HEK293 (cell line): Measurements from ENCODE around the gene PARG.
"Not testable (repeated sequence)": the region's sequence is repeated elsewhere in the genome, so short reads cannot be mapped to it uniquely, and the experiment has no call there.

Source experiments
- CTCF ChIA-PET: fragments of 350-600 bp; formaldehyde crosslinking; extraction: SDS; loops from one replicate; lab custom pipeline; 2021; ENCODE audit warnings: antibody characterized with exemption; lab: Yijun Ruan, JAX
- POLR2A ChIA-PET: fragments of 300-600 bp; formaldehyde crosslinking; extraction: SDS; loops from one replicate; lab custom pipeline; 2020; ENCODE audit warnings: antibody characterized with exemption, inconsistent platforms; lab: Yijun Ruan, JAX
- H3K27ac ChIP-seq: fragments of 200-500 bp; sonication (Bioruptor generic); 2 replicates; pipeline ENCODE4 v1.5.1; 2014; ENCODE audit warnings: low read depth, low read length, control low read depth, inconsistent platforms; ENCODE audit errors: extremely low read depth
- H3K36me3 ChIP-seq, 2 experiments: fragments of 200-500 bp in 1 of 2; sonication (Bioruptor generic) in 1 of 2; 1 replicate in 1 of 2; 2 replicates in 1 of 2; pipeline ENCODE4 v1.5.1; 2014 to 2017; ENCODE audit warnings: inconsistent platforms in 2 of 2, low read length in 2 of 2; ENCODE audit not compliant: control insufficient read depth in 2 of 2, insufficient read depth in 1 of 2
- H3K4me1 ChIP-seq: fragments of 200-500 bp; sonication (Bioruptor generic); 2 replicates; pipeline ENCODE4 v1.5.1; 2014; ENCODE audit warnings: mild to moderate bottlenecking, low read length, inconsistent platforms; ENCODE audit not compliant: control insufficient read depth, insufficient read depth
- H3K4me3 ChIP-seq: 2 replicates; pipeline ENCODE4 v1.5.1; 2011; ENCODE audit warnings: low read depth, mild to moderate bottlenecking, control low read depth, low read length, moderate library complexity
- H3K9me3 ChIP-seq: fragments of 200-500 bp; sonication (Bioruptor generic); 2 replicates; pipeline ENCODE4 v1.5.1; 2014; ENCODE audit warnings: low read depth, low read length, inconsistent platforms; ENCODE audit not compliant: control insufficient read depth, insufficient read depth
- BCL11A ChIP-seq: fragments of 450-650 bp; formaldehyde crosslinking; IDR thresholded peaks from 2 replicates; pipeline ENCODE4 v1.5.1; 2016; ENCODE audit warnings: low read depth, missing biosample characterization, missing genetic modification characterization
- BCL6B ChIP-seq: fragments of 450-650 bp; formaldehyde crosslinking; IDR thresholded peaks from 2 replicates; pipeline ENCODE4 v1.5.1; 2017; ENCODE audit warnings: missing biosample characterization, missing genetic modification characterization
- HOXC10 ChIP-seq: sonication (generic); formaldehyde crosslinking; IDR thresholded peaks from 2 replicates; pipeline ENCODE4 v1.8.1; 2023; ENCODE audit warnings: mild to moderate bottlenecking, missing genetic modification reagents
- TRIM28 ChIP-seq: IDR thresholded peaks from 2 replicates; pipeline ENCODE4 v1.6.1; 2011; ENCODE audit warnings: low read length, control low read depth, borderline replicate concordance
- ZBTB10 ChIP-seq: fragments of 450-650 bp; formaldehyde crosslinking; IDR thresholded peaks from 2 replicates; pipeline ENCODE4 v1.5.1; 2016; ENCODE audit warnings: missing biosample characterization, missing genetic modification characterization
- ZFP3 ChIP-seq: fragments of 450-650 bp; formaldehyde crosslinking; IDR thresholded peaks from 2 replicates; pipeline ENCODE4 v1.5.1; 2016; ENCODE audit warnings: low read depth, missing biosample characterization, missing genetic modification characterization
- ZFP37 ChIP-seq: fragments of 450-650 bp; formaldehyde crosslinking; IDR thresholded peaks from 2 replicates; pipeline ENCODE4 v1.5.1; 2016; ENCODE audit warnings: missing biosample characterization, missing genetic modification characterization
- ZNF157 ChIP-seq: fragments of 450-650 bp; formaldehyde crosslinking; IDR thresholded peaks from 2 replicates; pipeline ENCODE4 v1.5.1; 2016; ENCODE audit warnings: missing biosample characterization, missing genetic modification characterization
- ZNF350 ChIP-seq: fragments of 450-650 bp; formaldehyde crosslinking; IDR thresholded peaks from 2 replicates; pipeline ENCODE4 v1.5.0; 2017; ENCODE audit warnings: missing biosample characterization, mild to moderate bottlenecking, missing genetic modification characterization
- ZNF398 ChIP-seq: fragments of 450-650 bp; formaldehyde crosslinking; IDR thresholded peaks from 2 replicates; pipeline ENCODE4 v1.5.1; 2017; ENCODE audit warnings: missing biosample characterization, missing genetic modification characterization
- ZNF473 ChIP-seq: fragments of 450-650 bp; formaldehyde crosslinking; IDR thresholded peaks from 2 replicates; pipeline ENCODE4 v1.5.1; 2017; ENCODE audit warnings: missing biosample characterization, missing genetic modification characterization
- ZNF530 ChIP-seq: fragments of 450-650 bp; formaldehyde crosslinking; IDR thresholded peaks from 2 replicates; pipeline ENCODE4 v1.5.1; 2016; ENCODE audit warnings: low read depth, missing biosample characterization, missing genetic modification characterization
- ZNF596 ChIP-seq: fragments of 450-650 bp; IDR thresholded peaks from 2 replicates; pipeline ENCODE4 v1.5.0; 2018; ENCODE audit warnings: missing biosample characterization, mild to moderate bottlenecking, missing genetic modification characterization, moderate library complexity
- ZNF600 ChIP-seq: fragments of 450-650 bp; formaldehyde crosslinking; IDR thresholded peaks from 2 replicates; pipeline ENCODE4 v1.5.1; 2016; ENCODE audit warnings: missing biosample characterization, missing genetic modification characterization
- ZNF747 ChIP-seq: fragments of 450-650 bp; formaldehyde crosslinking; IDR thresholded peaks from 2 replicates; pipeline ENCODE4 v1.5.1; 2016; ENCODE audit warnings: missing biosample characterization, missing genetic modification characterization
- ZNF777 ChIP-seq: fragments of 450-650 bp; formaldehyde crosslinking; IDR thresholded peaks from 2 replicates; pipeline ENCODE4 v1.5.1; 2017; ENCODE audit warnings: missing biosample characterization, missing genetic modification characterization, borderline replicate concordance

Gene PARG

GRCh38 chr10:49858697-49859382 lies 83.0 kb downstream of the PARG start:
- H3K9me3 ChIP-seq, H3K4me1 ChIP-seq, H3K4me3 ChIP-seq, H3K27ac ChIP-seq, POLR2A ChIA-PET, H3K36me3 ChIP-seq: not testable (repeated sequence)
- CTCF ChIA-PET: interaction anchor here (0.6 kb wide), 1 partner anchor 345 kb away, joined by 3 read pairs; no protein-coding TSS in a partner anchor

- H3K27ac ChIP-seq, H3K36me3 ChIP-seq, H3K9me3 ChIP-seq, H3K4me3 ChIP-seq, H3K4me1 ChIP-seq, CTCF ChIA-PET: not testable (repeated sequence)
- POLR2A ChIA-PET: interaction anchor here (0.6 kb wide), 1 partner anchor 12 kb away, joined by 3 read pairs; no protein-coding TSS in a partner anchor
Observed at GRCh38 chr10:49849520-49849919, 92.3 kb downstream of the PARG start.

GRCh38 chr10:49844775-49845595 lies 96.8 kb downstream of the PARG start:
- no peak overlapping the region for H3K27ac ChIP-seq
- H3K4me3 ChIP-seq: no peak overlapping the region
- H3K36me3 ChIP-seq: peaks cover 5 to 34% of the 10 kb centered on the region in 2 experiments
- ChIA-PET CTCF (no interaction called here), POLR2A (no interaction called here)
- H3K4me1 ChIP-seq: no peaks in the 10 kb centered on the region
- TF ChIP-seq ZNF530 (tag by site-specific recombination): no peak
- TF ChIP-seq ZNF350: no peak
- no peak for TF ChIP-seq ZNF596
- TF ChIP-seq ZBTB10 (tag by site-specific recombination): no peak
- TF ChIP-seq ZNF473 (tag by site-specific recombination): no peak
- TF ChIP-seq ZNF777 (tag by site-specific recombination): no peak
- TF ChIP-seq BCL11A: no peak
- no peak for TF ChIP-seq ZFP37 (tag by site-specific recombination)
- TF ChIP-seq ZNF157 (tag by site-specific recombination): no peak
- TF ChIP-seq HOXC10 (CRISPR knock-in tag): no peak
- no peak for TF ChIP-seq ZNF600 (tag by site-specific recombination)
- no peak for TF ChIP-seq TRIM28
- TF ChIP-seq ZNF747 (tag by site-specific recombination): no peak
- TF ChIP-seq BCL6B (tag by site-specific recombination): peak; percentile 56; the same call in 1 of the 2 replicates
- no peak for TF ChIP-seq ZNF398 (tag by site-specific recombination)
- peak; percentile 54; the same call in 1 of the 2 replicates for TF ChIP-seq ZFP3
- H3K9me3 ChIP-seq: no peaks in the 10 kb centered on the region

- peaks cover 12 to 49% of the 10 kb centered on the region in 2 experiments for H3K36me3 ChIP-seq
- H3K4me3 ChIP-seq, H3K9me3 ChIP-seq, H3K27ac ChIP-seq, POLR2A ChIA-PET, H3K4me1 ChIP-seq, CTCF ChIA-PET: not testable (repeated sequence)
Observed at GRCh38 chr10:49842333-49842628, 99.5 kb downstream of the PARG start.
